GM12878 (cell line): ENCODE data around the gene EFHC1. TPM values are rescaled to one million over a fixed set of nuclear protein-coding genes. Genes with fewer than 3 reads are reported as not detected.

Experiments used
- ATAC-seq: fragments of 200-7000 bp; cut with Tn5 transposase; 3 replicates; pipeline ENCODE4 v1.9.1; 2020; ENCODE audit warnings: mild to moderate bottlenecking, moderate library complexity
- BruUV-seq: library from RNA; stranded (reverse); fragments of 400-500 nt; replicated peaks from 2 replicates; lab custom pipeline; 2021; lab: Mats Ljungman, UMichigan
- CTCF ChIA-PET: fragments of 300-600 bp; sonication (Branson Sonifier 250); formaldehyde crosslinking; extraction: SDS; loops from one replicate; lab custom pipeline; 2021; ENCODE audit warnings: inconsistent platforms; lab: Yijun Ruan, JAX
- POLR2A ChIA-PET: fragments of 350-600 bp; formaldehyde crosslinking; extraction: SDS; loops from one replicate; lab custom pipeline; 2021; ENCODE audit warnings: inconsistent platforms; lab: Charles Lee
- RAD21 ChIA-PET: fragments of 300-600 bp; sonication (Branson Sonifier 250); formaldehyde crosslinking; loops from one replicate; lab custom pipeline; 2023; ENCODE audit warnings: antibody characterized with exemption; ENCODE audit not compliant: unreplicated experiment; lab: Charles Lee
- SMC1A ChIA-PET: fragments of 300-600 bp; sonication (Branson Sonifier 250); formaldehyde crosslinking; loops from one replicate; lab custom pipeline; 2023; ENCODE audit not compliant: unreplicated experiment, uncharacterized antibody; lab: Charles Lee
- DNase-seq: peaks from one replicate; pipeline ENCODE4 v3.0.0-alpha.2; 2011; ENCODE audit warnings: low read depth, low spot score
- FAIRE-seq: peaks from 3 replicates; lab custom pipeline; 2011; peaks lifted over from hg19 to GRCh38; lab: Jason Lieb, UNC
- H2AFZ ChIP-seq: 2 replicates; pipeline ENCODE4 v1.6.0; 2011; ENCODE audit warnings: low read depth, low read length, control low read depth; ENCODE audit not compliant: control insufficient read depth
- H3K27ac ChIP-seq: 2 replicates; pipeline ENCODE4 v1.5.1; 2011; ENCODE audit warnings: control low read depth; ENCODE audit not compliant: control insufficient read depth, insufficient read depth
- H3K27me3 ChIP-seq, 2 experiments: replicated peaks in 1 of 2; 2 replicates each; pipeline versions ENCODE4 v1.6.0 to v1.6.1; 2011; ENCODE audit warnings: low read length in 1 of 2; ENCODE audit not compliant: control insufficient read depth in 2 of 2, insufficient read depth in 2 of 2
- H3K36me3 ChIP-seq, 2 experiments: 2 replicates each; pipeline ENCODE4 v1.5.1; 2011; ENCODE audit warnings: low read length in 1 of 2; ENCODE audit not compliant: control insufficient read depth in 2 of 2, insufficient read depth in 2 of 2
- H3K4me1 ChIP-seq: 2 replicates; pipeline ENCODE4 v1.6.1; 2011; ENCODE audit warnings: mild to moderate bottlenecking, low read length, moderate library complexity, mixed read lengths; ENCODE audit not compliant: control insufficient read depth, insufficient read depth
- H3K4me2 ChIP-seq: 2 replicates; pipeline ENCODE4 v1.6.0; 2011; ENCODE audit warnings: control low read depth; ENCODE audit not compliant: control insufficient read depth, insufficient read depth
- H3K4me3 ChIP-seq: fragments of 200-600 bp; sonication (generic); 2 replicates; pipeline ENCODE4 v1.5.1; 2016
- H3K79me2 ChIP-seq: 2 replicates; pipeline ENCODE4 v1.6.0; 2011; ENCODE audit warnings: low read length; ENCODE audit not compliant: control insufficient read depth, insufficient read depth
- H3K9ac ChIP-seq: 2 replicates; pipeline ENCODE4 v1.8.0; 2011; ENCODE audit warnings: low read length, control low read depth, mixed read lengths; ENCODE audit not compliant: control insufficient read depth, insufficient read depth
- H3K9me3 ChIP-seq: replicated peaks from 3 replicates; pipeline ENCODE4 v1.5.1; 2011; ENCODE audit warnings: mild to moderate bottlenecking, low read length; ENCODE audit not compliant: control insufficient read depth, insufficient read depth
- H4K20me1 ChIP-seq: 2 replicates; pipeline ENCODE4 v1.6.0; 2011; ENCODE audit not compliant: control insufficient read depth, insufficient read depth
- BRCA1 ChIP-seq: IDR thresholded peaks from 2 replicates; pipeline ENCODE4 v1.6.1; 2011; ENCODE audit warnings: low read depth, low read length, improper control_type of control experiment
- HSF1 ChIP-seq: fragments of 150-350 bp; IDR thresholded peaks from 2 replicates; pipeline ENCODE4 v1.6.1; 2014; ENCODE audit warnings: mild to moderate bottlenecking, low read depth, low read length
- KLF5 ChIP-seq: fragments of 450-650 bp; IDR thresholded peaks from 2 replicates; pipeline ENCODE4 v1.6.1; 2014; ENCODE audit warnings: mild to moderate bottlenecking; ENCODE audit not compliant: partially characterized antibody
- MYB ChIP-seq: fragments of 150-350 bp; IDR thresholded peaks from 2 replicates; pipeline ENCODE4 v1.6.1; 2014; ENCODE audit warnings: mild to moderate bottlenecking, low read depth, low read length, borderline replicate concordance
- NFIC ChIP-seq: IDR thresholded peaks from 2 replicates; pipeline ENCODE4 v1.6.1; 2012; ENCODE audit warnings: low read depth, mild to moderate bottlenecking, inconsistent platforms, low read length, moderate library complexity
- NR2C2 ChIP-seq: IDR thresholded peaks from 2 replicates; pipeline ENCODE4 v1.6.1; 2011; ENCODE audit warnings: borderline replicate concordance, low read depth; ENCODE audit not compliant: control insufficient read depth, insufficient read length
- RUNX3 ChIP-seq: IDR thresholded peaks from 2 replicates; pipeline ENCODE4 v1.6.1; 2012; ENCODE audit warnings: low read length, inconsistent platforms
- SP1 ChIP-seq: IDR thresholded peaks from one replicate; pipeline ENCODE4 v1.6.1; 2011; ENCODE audit warnings: low read depth, low read length
- ZBTB40 ChIP-seq: fragments of 450-650 bp; IDR thresholded peaks from 2 replicates; pipeline ENCODE4 v1.6.1; 2016; ENCODE audit warnings: mild to moderate bottlenecking, moderate library complexity, borderline replicate concordance
- WGBS: methylation state at CpG from one replicate; pipeline ENCODE4 v1.1.6; 2016; ENCODE audit warnings: low lambda C conversion rate; ENCODE audit not compliant: insufficient replicate concordance, insufficient coverage; ENCODE audit errors: missing lambda C conversion rate; 5-methylcytosine and 5-hydroxymethylcytosine counted together
- in situ Hi-C: fragments of 300-500 bp; cut with MboI; formaldehyde crosslinking; loops from 9 replicates; pipeline ENCODE4 v1.14.3; 2018; ENCODE audit warnings: mixed read lengths
- intact Hi-C: fragments of 100-400 bp; cut with micrococcal nuclease; formaldehyde crosslinking; loops from one replicate; pipeline ENCODE4 v1.14.2; 2022; ENCODE audit not compliant: unreplicated experiment
- polyA plus RNA-seq, 11 experiments: library from polyadenylated mRNA; depleted of rRNA in 4 of 11; unstranded in 6 of 11; stranded (reverse) in 5 of 11; fragments of >200 nt; fragmentation: Nextera tagmentation in 4 of 11; fragmentation: Illumina TruSeq in 1 of 11; extraction: Ambion mirVana in 4 of 11; extraction: Trizol in 1 of 11; gene quantifications; 1 replicate in 1 of 11; 2 replicates in 10 of 11; pipeline versions ENCODE4 v1.2.1 to v1.2.3, GENCODE V29; 2011 to 2016; ENCODE audit warnings: inconsistent platforms in 2 of 11, missing spikeins in 2 of 11, low read depth in 1 of 11
- total RNA-seq, 4 experiments: library from RNA; depleted of rRNA in 3 of 4; stranded (reverse); fragments of >200 nt in 3 of 4; fragmentation: Illumina TruSeq in 1 of 4; extraction: Trizol in 1 of 4; gene quantifications; 2 replicates each; pipeline versions ENCODE4 v1.2.1 to v1.2.3, GENCODE V29; 2013 to 2021
- TF ChIP-seq, protein P1 (sequence below): IDR thresholded peaks from 2 replicates; pipeline ENCODE4 v1.6.1; 2011; ENCODE audit warnings: low read depth, low read length, improper control_type of control experiment, borderline replicate concordance
- TF ChIP-seq, protein P2 (sequence below): IDR thresholded peaks from 2 replicates; pipeline ENCODE4 v1.6.1; 2011; ENCODE audit warnings: mild to moderate bottlenecking, low read depth, low read length, moderate library complexity; ENCODE audit not compliant: insufficient replicate concordance
- TF ChIP-seq, protein P3 (sequence below): fragments of 450-650 bp; formaldehyde crosslinking; IDR thresholded peaks from 2 replicates; pipeline ENCODE4 v1.4.0; 2022; ENCODE audit warnings: mild to moderate bottlenecking, moderate library complexity

The EFHC1 gene
- total and polyA plus RNA-seq, 10 of the 15 experiments (the other 5 are each of a cell fraction or from before 2014, with no cell fraction given), result 5.5 to 14.5 (median 8.8) TPM

DNA sequence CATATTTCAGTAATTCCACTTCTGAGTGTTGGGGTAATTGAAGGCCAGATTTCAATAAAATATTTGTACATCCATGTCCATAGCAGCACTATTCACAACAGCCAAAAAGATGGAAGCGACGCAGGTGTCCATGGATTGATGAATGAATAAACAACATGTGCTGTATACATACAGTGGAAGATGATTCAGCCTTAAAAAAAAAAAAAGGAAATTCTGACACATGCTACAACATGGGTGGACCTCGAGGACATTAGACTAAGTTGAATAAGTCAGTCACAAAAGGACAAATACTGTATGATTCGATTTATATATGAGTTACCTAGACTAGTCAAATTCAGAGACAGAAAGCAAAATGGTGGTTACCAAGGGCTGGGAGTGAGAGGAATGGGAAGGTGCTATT, 99.5 kb downstream of the EFHC1 start:
- no peak for DNase-seq
- intact Hi-C loops (no loop called here), in situ Hi-C loops (no loop called here)
- RAD21 ChIA-PET, result no interaction called here
- 98% methylated on average over 4 of the region's 4 CpGs for WGBS
- Histone ChIP-seq H3K79me2 (no peaks in the 10 kb centered on the region), H3K4me3 (no peak overlapping the region), H3K4me2 (no peak overlapping the region), H3K27ac (no peak overlapping the region), H3K9ac (no peak overlapping the region), H3K36me3 (peaks cover 5 to 8% of the 10 kb centered on the region in 2 experiments; a peak in 2 of 4 replicates), H2AFZ (no peak overlapping the region), H3K4me1 (peaks cover 7% of the 10 kb centered on the region), H3K27me3 (no peaks in the 10 kb centered on the region), H3K9me3 (no peaks in the 10 kb centered on the region), H4K20me1 (no peaks in the 10 kb centered on the region)
- POLR2A ChIA-PET, result no interaction called here
- SMC1A ChIA-PET, result no interaction called here
- no peak for FAIRE-seq
- TF ChIP-seq NFIC (no peak), NR2C2 (no peak), HSF1 (no peak), RUNX3 (no peak), ZBTB40 (no peak), KLF5 (no peak), SP1 (no peak), MYB (no peak), BRCA1 (no peak)
- TF ChIP-seq, protein P1, sequence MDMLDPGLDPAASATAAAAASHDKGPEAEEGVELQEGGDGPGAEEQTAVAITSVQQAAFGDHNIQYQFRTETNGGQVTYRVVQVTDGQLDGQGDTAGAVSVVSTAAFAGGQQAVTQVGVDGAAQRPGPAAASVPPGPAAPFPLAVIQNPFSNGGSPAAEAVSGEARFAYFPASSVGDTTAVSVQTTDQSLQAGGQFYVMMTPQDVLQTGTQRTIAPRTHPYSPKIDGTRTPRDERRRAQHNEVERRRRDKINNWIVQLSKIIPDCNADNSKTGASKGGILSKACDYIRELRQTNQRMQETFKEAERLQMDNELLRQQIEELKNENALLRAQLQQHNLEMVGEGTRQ, result no peak
- TF ChIP-seq, protein P2, sequence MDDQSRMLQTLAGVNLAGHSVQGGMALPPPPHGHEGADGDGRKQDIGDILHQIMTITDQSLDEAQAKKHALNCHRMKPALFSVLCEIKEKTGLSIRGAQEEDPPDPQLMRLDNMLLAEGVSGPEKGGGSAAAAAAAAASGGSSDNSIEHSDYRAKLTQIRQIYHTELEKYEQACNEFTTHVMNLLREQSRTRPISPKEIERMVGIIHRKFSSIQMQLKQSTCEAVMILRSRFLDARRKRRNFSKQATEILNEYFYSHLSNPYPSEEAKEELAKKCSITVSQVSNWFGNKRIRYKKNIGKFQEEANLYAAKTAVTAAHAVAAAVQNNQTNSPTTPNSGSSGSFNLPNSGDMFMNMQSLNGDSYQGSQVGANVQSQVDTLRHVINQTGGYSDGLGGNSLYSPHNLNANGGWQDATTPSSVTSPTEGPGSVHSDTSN, result no peak
- TF ChIP-seq, protein P3, sequence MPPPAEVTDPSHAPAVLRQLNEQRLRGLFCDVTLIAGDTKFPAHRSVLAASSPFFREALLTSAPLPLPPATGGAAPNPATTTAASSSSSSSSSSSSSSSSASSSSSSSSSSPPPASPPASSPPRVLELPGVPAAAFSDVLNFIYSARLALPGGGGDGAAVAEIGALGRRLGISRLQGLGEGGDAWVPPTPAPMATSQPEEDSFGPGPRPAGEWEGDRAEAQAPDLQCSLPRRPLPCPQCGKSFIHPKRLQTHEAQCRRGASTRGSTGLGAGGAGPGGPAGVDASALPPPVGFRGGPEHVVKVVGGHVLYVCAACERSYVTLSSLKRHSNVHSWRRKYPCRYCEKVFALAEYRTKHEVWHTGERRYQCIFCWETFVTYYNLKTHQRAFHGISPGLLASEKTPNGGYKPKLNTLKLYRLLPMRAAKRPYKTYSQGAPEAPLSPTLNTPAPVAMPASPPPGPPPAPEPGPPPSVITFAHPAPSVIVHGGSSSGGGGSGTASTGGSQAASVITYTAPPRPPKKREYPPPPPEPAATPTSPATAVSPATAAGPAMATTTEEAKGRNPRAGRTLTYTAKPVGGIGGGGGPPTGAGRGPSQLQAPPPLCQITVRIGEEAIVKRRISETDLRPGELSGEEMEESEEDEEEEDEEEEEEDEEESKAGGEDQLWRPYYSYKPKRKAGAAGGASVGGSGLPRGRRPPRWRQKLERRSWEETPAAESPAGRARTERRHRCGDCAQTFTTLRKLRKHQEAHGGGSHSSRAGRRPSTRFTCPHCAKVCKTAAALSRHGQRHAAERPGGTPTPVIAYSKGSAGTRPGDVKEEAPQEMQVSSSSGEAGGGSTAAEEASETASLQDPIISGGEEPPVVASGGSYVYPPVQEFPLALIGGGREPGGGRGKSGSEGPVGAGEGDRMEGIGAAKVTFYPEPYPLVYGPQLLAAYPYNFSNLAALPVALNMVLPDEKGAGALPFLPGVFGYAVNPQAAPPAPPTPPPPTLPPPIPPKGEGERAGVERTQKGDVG (CRISPR knock-in tag), result no peak
- no TSS peak for BruUV-seq
- CTCF ChIA-PET, result no interaction called here
- ATAC-seq, result no peak
